ENCODE data around the gene PGF.

The PGF gene

GRCh38 chr14:74896400-74896799 is 59.0 kb downstream of the PGF start:
- DNase-seq: no peak

DNA sequence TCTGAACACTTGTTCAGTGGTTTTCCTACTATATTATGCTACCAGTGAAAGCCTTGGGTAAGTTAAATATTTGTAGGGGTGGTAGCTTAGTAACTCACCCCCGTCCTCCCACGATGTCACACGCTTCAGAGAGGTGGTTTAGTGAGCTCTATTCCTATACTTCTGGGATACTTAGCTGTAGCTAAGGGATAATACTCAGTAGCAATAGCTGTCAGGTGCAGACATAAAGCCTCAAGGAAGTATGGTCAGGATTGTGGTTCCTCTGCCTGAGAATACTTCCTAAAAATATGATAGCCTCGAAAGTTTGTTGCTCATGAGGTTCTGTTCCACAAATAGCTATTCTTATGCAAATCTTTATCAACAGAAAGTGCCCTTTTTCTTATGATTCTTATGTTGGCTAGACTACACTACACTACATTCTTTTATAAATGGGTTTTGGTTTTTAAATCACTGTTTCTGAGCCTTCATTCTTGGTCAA is 61.7 kb downstream of the PGF start:
- DNase-seq: no peak

- no peak for DNase-seq
Measured at GRCh38 chr14:74892745-74893144, 62.7 kb downstream of the PGF start.

GRCh38 chr14:74891870-74892269 is 63.5 kb downstream of the PGF start:
- DNase-seq: no peak

All from T-helper 2 cell (primary cell).